Sigmoid colon (tissue), 7 donors: ENCODE results near the gene RCOR2. TPM values are rescaled to one million over a fixed set of nuclear protein-coding genes. Genes with fewer than 3 reads are reported as not detected.

Experiments used
- DNase-seq: peaks from one replicate; pipeline ENCODE4 v3.0.0-alpha.2; 2019
- H3K27ac ChIP-seq, 4 donors: fragments of 200-600 bp; sonication (generic); one replicate each; pipeline ENCODE4 v1.5.1; 2016 to 2019; ENCODE audit warnings: mild to moderate bottlenecking in 1 of 4
- H3K27me3 ChIP-seq, 3 donors: fragments of 200-600 bp; sonication (generic); one replicate each; pipeline ENCODE4 v1.5.1; 2019; ENCODE audit warnings: mild to moderate bottlenecking in 1 of 3
- H3K36me3 ChIP-seq, 4 donors: fragments of 200-600 bp; sonication (generic); one replicate each; pipeline ENCODE4 v1.5.1; 2016 to 2019
- H3K4me1 ChIP-seq, 4 donors: fragments of 200-600 bp; sonication (generic); one replicate each; pipeline ENCODE4 v1.5.1; 2017 to 2019
- H3K4me3 ChIP-seq, 4 donors: fragments of 200-600 bp; sonication (generic); one replicate each; pipeline ENCODE4 v1.5.1; 2017 to 2019; ENCODE audit warnings: mild to moderate bottlenecking in 2 of 4, moderate library complexity in 1 of 4
- H3K9me3 ChIP-seq, 4 donors: fragments of 200-600 bp in 3 of 4; sonication (generic) in 3 of 4; one replicate each; pipeline versions ENCODE4 v1.5.1 to v1.6.1; 2013 to 2019
- EP300 ChIP-seq, 4 donors: sonication (generic); formaldehyde crosslinking; IDR thresholded peaks; one replicate each; pipeline ENCODE4 v1.6.1; 2017; ENCODE audit warnings: antibody characterized with exemption in 4 of 4
- POLR2A ChIP-seq, 2 donors: fragments of 450-650 bp; IDR thresholded peaks; one replicate each; pipeline ENCODE4 v1.6.1; 2016; ENCODE audit warnings: antibody characterized with exemption in 2 of 2, mild to moderate bottlenecking in 2 of 2, moderate library complexity in 2 of 2
- POLR2AphosphoS5 ChIP-seq, 4 donors: sonication (generic); formaldehyde crosslinking; IDR thresholded peaks; one replicate each; pipeline ENCODE4 v1.6.1; 2017; ENCODE audit warnings: antibody characterized with exemption in 4 of 4
- WGBS, 2 donors: extraction: QIAGEN DNeasy Blood & Tissue Kit; methylation state at CpG; one replicate each; pipeline ENCODE4 v1.1.7; 2013; 5-methylcytosine and 5-hydroxymethylcytosine counted together
- intact Hi-C: fragments of 100-400 bp; cut with DNase I; formaldehyde crosslinking; loops from one replicate; pipeline ENCODE4 v1.15.1; 2023
- polyA plus RNA-seq, 3 donors: library from polyadenylated mRNA; stranded (reverse); fragments of 200-250 nt; gene quantifications; one replicate each; pipeline ENCODE4 v1.2.3, GENCODE V29; 2013
- total RNA-seq, 4 donors: library from RNA; depleted of rRNA; stranded (reverse); fragments of >200 nt; gene quantifications; one replicate each; pipeline ENCODE4 v1.1.0, GENCODE V29; 2016
- TF ChIP-seq, protein P1 (sequence below), 4 experiments: fragments of 450-650 bp in 3 of 4; fragments of 200-600 bp in 1 of 4; IDR thresholded peaks; one replicate each; pipeline ENCODE4 v1.5.1; 2016 to 2019; ENCODE audit warnings: antibody characterized with exemption in 4 of 4, mild to moderate bottlenecking in 3 of 4, moderate library complexity in 2 of 4
- donor health status: healthy with polysubstance abuse.
- donor health status: Bipolar disorder and iron deficiency.
- donor health status: healthy.

The RCOR2 gene
- total and polyA plus RNA-seq, 7 donors, result 0.49 to 2.4 (median 0.69) TPM

DNA sequence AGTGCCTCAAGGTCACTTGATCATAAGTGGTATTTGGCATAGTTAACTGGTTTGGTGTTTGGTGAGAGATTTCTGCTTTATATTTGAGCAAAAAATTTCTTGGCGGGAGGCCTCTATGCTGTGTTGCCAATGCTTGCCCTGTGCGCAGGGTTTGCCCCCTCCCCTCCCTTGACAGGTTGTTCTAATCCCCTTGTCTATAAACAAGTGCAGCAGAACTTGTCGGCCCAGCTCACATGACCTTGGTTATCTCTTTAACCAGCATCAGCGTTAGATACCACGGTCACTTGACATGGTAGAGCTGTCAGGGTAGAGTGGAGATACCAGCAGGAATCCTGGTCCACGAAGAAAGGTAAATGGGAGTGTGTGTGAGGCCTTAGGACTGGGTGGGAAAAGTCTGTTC is 42.5 kb downstream of the RCOR2 start:
- intact Hi-C loops, result no loop called here
- 71 to 82% methylated on average over 6 of the region's 6 CpGs for WGBS, 2 donors
- H3K36me3 ChIP-seq, result no peaks in the 10 kb centered on the region
- H3K27me3 ChIP-seq, result no peaks in the 10 kb centered on the region
- TF ChIP-seq POLR2AphosphoS5 (IDR thresholded peaks at IDR 0.05) (no peak), EP300 (IDR thresholded peaks at IDR 0.05) (no peak), POLR2A (IDR thresholded peaks at IDR 0.05) (no peak)
- TF ChIP-seq, protein P1, sequence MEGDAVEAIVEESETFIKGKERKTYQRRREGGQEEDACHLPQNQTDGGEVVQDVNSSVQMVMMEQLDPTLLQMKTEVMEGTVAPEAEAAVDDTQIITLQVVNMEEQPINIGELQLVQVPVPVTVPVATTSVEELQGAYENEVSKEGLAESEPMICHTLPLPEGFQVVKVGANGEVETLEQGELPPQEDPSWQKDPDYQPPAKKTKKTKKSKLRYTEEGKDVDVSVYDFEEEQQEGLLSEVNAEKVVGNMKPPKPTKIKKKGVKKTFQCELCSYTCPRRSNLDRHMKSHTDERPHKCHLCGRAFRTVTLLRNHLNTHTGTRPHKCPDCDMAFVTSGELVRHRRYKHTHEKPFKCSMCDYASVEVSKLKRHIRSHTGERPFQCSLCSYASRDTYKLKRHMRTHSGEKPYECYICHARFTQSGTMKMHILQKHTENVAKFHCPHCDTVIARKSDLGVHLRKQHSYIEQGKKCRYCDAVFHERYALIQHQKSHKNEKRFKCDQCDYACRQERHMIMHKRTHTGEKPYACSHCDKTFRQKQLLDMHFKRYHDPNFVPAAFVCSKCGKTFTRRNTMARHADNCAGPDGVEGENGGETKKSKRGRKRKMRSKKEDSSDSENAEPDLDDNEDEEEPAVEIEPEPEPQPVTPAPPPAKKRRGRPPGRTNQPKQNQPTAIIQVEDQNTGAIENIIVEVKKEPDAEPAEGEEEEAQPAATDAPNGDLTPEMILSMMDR (IDR thresholded peaks at IDR 0.05), result no peak
- peaks cover 0 to 77% (median 57%) of the 10 kb centered on the region in 4 donors for H3K4me1 ChIP-seq
- H3K27ac ChIP-seq, result peak overlapping the region in 3 of 4 donors; percentile 16 to 78 (median 27)
- H3K9me3 ChIP-seq, result no peaks in the 10 kb centered on the region
- DNase-seq, result no peak
- H3K4me3 ChIP-seq, result no peak overlapping the region

DNA sequence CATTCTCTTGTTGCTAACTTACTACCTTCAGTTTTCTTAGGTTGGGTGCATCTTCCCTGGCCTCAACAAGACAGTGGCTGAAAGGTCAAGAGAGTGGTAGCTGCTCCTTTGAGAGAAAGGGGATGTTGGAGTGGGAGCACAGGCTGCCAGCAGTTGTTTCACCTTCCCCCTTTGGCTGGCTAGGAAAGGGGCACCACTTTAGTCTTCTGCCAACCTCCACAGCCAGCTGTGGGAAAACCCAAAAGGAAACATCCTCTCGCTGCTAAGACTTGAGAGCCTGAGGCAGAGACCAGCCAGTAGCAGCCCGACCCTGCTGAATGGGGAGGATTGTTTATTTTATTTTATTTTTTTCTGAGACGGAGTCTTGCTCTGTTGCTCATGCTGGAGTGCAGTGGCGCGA is 43.7 kb downstream of the RCOR2 start:
- H3K4me1 ChIP-seq, result peaks cover 0 to 89% (median 68%) of the 10 kb centered on the region in 4 donors
- WGBS, 2 donors, result 71 to 82% methylated on average over 5 of the region's 5 CpGs
- peak overlapping the region; percentile 50 to 78 (median 70) for H3K27ac ChIP-seq

DNA sequence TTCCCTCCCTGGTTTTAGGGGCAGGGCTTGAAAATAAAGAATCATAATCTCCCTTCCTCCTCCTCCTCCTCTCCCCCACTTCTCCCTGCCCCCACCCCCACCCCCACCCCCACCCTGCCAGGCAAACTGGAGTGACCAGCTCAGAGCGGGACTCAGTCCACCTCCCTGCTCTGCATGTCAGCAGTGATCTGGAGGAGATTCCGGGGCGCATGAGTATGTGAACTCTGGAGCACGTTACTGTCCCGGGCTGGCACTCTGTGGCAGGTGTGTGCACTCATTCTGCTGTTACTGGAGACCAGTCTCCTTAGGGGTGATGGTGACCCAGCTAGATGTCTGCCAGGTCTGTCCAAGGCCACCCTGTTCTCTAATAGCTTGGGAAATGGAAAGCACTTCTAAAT is 44.2 kb downstream of the RCOR2 start:
- intact Hi-C loops, result loop anchor here (2.0 kb wide), 1 partner anchor 34 kb away; the partner anchor contains the start of gene MARK2
- H3K36me3 ChIP-seq, result no peaks in the 10 kb centered on the region

More for the DNA sequence above, 43.7 kb downstream of the RCOR2 start:
- Histone ChIP-seq H3K36me3 (no peaks in the 10 kb centered on the region), H3K27me3 (no peaks in the 10 kb centered on the region), H3K9me3 (no peaks in the 10 kb centered on the region), H3K4me3 (no peak overlapping the region)
- TF ChIP-seq POLR2AphosphoS5 (IDR thresholded peaks at IDR 0.05), result no peak
- TF ChIP-seq EP300 (IDR thresholded peaks at IDR 0.05), result no peak
- TF ChIP-seq, protein P1 (IDR thresholded peaks at IDR 0.05), result no peak
- TF ChIP-seq POLR2A (IDR thresholded peaks at IDR 0.05), result no peak
- intact Hi-C loops, result loop anchor here (2.0 kb wide), 1 partner anchor 35 kb away; the partner anchor contains the start of gene MARK2
- DNase-seq, result no peak

DNA sequence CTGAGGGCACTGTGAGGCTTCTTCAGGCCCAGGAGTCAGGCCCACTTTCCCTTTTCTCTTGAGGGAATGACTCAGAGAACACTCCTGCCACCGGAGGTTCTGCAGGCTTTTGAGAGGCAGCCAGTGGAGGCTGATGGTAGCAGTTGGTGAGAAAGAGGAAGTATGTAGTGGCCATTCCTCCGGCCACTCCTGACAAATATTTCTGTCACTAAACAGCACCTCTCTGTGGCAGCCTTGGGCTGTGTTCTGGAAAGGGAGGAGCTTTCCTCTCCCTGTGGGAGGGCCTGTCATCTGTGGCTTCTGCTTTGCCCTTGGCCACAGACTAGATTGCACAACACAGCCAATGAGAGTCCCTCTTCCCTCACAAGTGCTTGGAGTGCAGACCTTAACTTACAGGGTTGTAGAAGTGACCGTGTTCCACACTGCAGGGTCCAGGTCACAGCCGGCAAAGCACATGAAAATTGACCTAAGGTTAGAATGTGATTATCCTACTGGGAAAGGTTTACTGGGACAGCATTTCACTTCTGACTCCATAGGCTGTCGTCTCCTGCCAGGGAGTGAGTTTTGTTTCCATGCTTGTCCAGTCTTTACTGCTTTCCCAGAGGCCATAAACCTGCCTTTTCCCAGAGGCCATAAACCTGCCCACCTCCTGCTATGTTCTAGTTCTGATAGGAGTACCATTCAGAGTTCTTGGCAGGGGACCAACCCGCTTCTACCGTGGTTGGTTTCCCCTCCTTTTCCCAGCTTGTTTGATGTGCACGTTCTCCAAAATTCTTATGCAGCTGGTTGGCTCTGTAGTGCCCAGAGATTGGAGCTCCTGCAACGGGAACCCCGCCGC is 44.8 kb downstream of the RCOR2 start:
- H3K36me3 ChIP-seq, result no peaks in the 10 kb centered on the region
- TF ChIP-seq, protein P1 (IDR thresholded peaks at IDR 0.05), result peak in 2 of 4 experiments; percentile 21 to 23
- TF ChIP-seq EP300 (IDR thresholded peaks at IDR 0.05) (no peak), POLR2A (IDR thresholded peaks at IDR 0.05) (no peak), POLR2AphosphoS5 (IDR thresholded peaks at IDR 0.05) (peak in 3 of 4 donors; percentile 14 to 64 (median 39))
- peak overlapping the region in 1 of 4 donors; percentile 4 for H3K4me3 ChIP-seq
- DNase-seq, result peak; percentile 93
- H3K27me3 ChIP-seq, result no peaks in the 10 kb centered on the region
- H3K9me3 ChIP-seq, result no peaks in the 10 kb centered on the region
- H3K4me1 ChIP-seq, result peaks cover 0 to 84% (median 69%) of the 10 kb centered on the region in 4 donors
- peak overlapping the region; percentile 50 to 78 (median 70) for H3K27ac ChIP-seq
- 4 to 21% methylated on average over 11 of the region's 11 CpGs for WGBS, 2 donors
- intact Hi-C loops, result loop anchor here (2.0 kb wide), 1 partner anchor 33 kb away; the partner anchor contains the start of gene MARK2

More for the DNA sequence above, 44.2 kb downstream of the RCOR2 start:
- Histone ChIP-seq H3K27me3 (no peaks in the 10 kb centered on the region), H3K4me1 (peaks cover 0 to 90% (median 69%) of the 10 kb centered on the region in 4 donors), H3K9me3 (no peaks in the 10 kb centered on the region), H3K4me3 (no peak overlapping the region), H3K27ac (peak overlapping the region; percentile 50 to 78 (median 70))
- no peak for TF ChIP-seq POLR2AphosphoS5 (IDR thresholded peaks at IDR 0.05)
- TF ChIP-seq, protein P1 (IDR thresholded peaks at IDR 0.05), result no peak
- TF ChIP-seq EP300 (IDR thresholded peaks at IDR 0.05), result no peak
- DNase-seq, result no peak
- WGBS, 2 donors, result 19 to 61% methylated on average over 5 of the region's 5 CpGs
